ENCODE data around the gene RYR2.

RYR2 gene

GRCh38 chr1:237309595-237310118 is 267.7 kb downstream of the RYR2 start:
- DNase-seq (ENCODE audit: low spot score): no peak
- TF ChIP-seq, protein P1, sequence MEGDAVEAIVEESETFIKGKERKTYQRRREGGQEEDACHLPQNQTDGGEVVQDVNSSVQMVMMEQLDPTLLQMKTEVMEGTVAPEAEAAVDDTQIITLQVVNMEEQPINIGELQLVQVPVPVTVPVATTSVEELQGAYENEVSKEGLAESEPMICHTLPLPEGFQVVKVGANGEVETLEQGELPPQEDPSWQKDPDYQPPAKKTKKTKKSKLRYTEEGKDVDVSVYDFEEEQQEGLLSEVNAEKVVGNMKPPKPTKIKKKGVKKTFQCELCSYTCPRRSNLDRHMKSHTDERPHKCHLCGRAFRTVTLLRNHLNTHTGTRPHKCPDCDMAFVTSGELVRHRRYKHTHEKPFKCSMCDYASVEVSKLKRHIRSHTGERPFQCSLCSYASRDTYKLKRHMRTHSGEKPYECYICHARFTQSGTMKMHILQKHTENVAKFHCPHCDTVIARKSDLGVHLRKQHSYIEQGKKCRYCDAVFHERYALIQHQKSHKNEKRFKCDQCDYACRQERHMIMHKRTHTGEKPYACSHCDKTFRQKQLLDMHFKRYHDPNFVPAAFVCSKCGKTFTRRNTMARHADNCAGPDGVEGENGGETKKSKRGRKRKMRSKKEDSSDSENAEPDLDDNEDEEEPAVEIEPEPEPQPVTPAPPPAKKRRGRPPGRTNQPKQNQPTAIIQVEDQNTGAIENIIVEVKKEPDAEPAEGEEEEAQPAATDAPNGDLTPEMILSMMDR (IDR thresholded peaks at IDR 0.05; ENCODE audit: extremely low read depth, insufficient read depth, missing control alignments): no peak
- in situ Hi-C loops (cut with MboI; ENCODE audit: low pct_unique_long_range_greater_than_20kb, low sequenced_read_pairs, unreplicated experiment): no loop called here

- TF ChIP-seq, protein P1 (IDR thresholded peaks at IDR 0.05; ENCODE audit: extremely low read depth, insufficient read depth, missing control alignments): no peak
- no peak for DNase-seq (ENCODE audit: low spot score)
- in situ Hi-C loops (cut with MboI; ENCODE audit: low pct_unique_long_range_greater_than_20kb, low sequenced_read_pairs, unreplicated experiment): no loop called here
These were observed 274.4 kb downstream of the RYR2 start for GRCh38 chr1:237316352-237316751.

GRCh38 chr1:237318748-237319147 is 276.8 kb downstream of the RYR2 start:
- in situ Hi-C loops (cut with MboI; ENCODE audit: low pct_unique_long_range_greater_than_20kb, low sequenced_read_pairs, unreplicated experiment): no loop called here
- no peak for DNase-seq (ENCODE audit: low spot score)
- TF ChIP-seq, protein P1 (IDR thresholded peaks at IDR 0.05; ENCODE audit: extremely low read depth, insufficient read depth, missing control alignments): no peak

GRCh38 chr1:237320890-237321289 is 278.9 kb downstream of the RYR2 start:
- in situ Hi-C loops (cut with MboI; ENCODE audit: low pct_unique_long_range_greater_than_20kb, low sequenced_read_pairs, unreplicated experiment): no loop called here
- TF ChIP-seq, protein P1 (IDR thresholded peaks at IDR 0.05; ENCODE audit: extremely low read depth, insufficient read depth, missing control alignments): no peak
- no peak for DNase-seq (ENCODE audit: low spot score)

DNA sequence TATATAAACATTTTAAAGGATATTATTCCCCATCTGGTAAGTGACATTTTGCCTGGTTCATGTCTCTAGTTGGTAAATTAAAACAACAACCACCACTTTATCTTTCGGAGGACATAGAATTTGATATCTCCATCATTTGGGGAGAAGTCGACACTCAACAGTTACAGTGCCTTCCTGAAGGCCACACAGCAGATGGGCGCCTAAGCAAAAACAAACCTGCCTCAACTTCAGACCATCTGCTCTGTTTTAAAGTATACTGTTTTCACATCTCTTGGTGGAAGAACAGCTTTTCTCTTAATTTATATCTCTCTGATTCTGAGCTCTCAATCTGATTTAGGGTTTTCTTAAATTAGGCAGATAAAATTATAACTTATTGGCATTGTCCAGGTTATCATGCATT is 282.2 kb downstream of the RYR2 start:
- in situ Hi-C loops (cut with MboI; ENCODE audit: low pct_unique_long_range_greater_than_20kb, low sequenced_read_pairs, unreplicated experiment): no loop called here
- TF ChIP-seq, protein P1 (IDR thresholded peaks at IDR 0.05; ENCODE audit: extremely low read depth, insufficient read depth, missing control alignments): no peak
- DNase-seq (ENCODE audit: low spot score): no peak

GRCh38 chr1:237327061-237327460 is 285.1 kb downstream of the RYR2 start:
- no peak for DNase-seq (ENCODE audit: low spot score)
- TF ChIP-seq, protein P1 (IDR thresholded peaks at IDR 0.05; ENCODE audit: extremely low read depth, insufficient read depth, missing control alignments): no peak
- in situ Hi-C loops (cut with MboI; ENCODE audit: low pct_unique_long_range_greater_than_20kb, low sequenced_read_pairs, unreplicated experiment): no loop called here

DNA sequence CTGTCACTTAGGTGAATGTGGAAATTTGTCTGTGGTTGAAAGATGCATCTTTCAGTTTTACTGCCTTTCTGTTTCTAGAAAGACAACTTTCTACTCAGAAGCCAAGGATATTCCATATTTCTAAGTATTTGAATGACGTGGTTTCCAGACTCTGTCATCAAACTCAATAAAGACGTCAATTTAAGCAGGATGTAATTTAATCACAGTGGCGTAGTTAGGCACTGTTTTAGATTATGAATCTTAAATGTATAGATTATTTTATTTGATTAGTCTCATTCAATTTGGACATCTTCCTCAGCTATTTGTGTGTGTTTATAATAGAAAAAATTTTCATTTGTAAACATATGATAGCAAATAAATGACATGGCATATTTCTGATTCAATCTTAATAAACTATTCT is 298.9 kb downstream of the RYR2 start:
- DNase-seq (ENCODE audit: low spot score): no peak
- TF ChIP-seq, protein P1 (IDR thresholded peaks at IDR 0.05; ENCODE audit: extremely low read depth, insufficient read depth, missing control alignments): no peak
- in situ Hi-C loops (cut with MboI; ENCODE audit: low pct_unique_long_range_greater_than_20kb, low sequenced_read_pairs, unreplicated experiment): no loop called here
